Adrenal gland (tissue), 12 donors: Measurements from ENCODE around the gene PSMD14. TPM values are rescaled to one million over a fixed set of nuclear protein-coding genes. Genes with fewer than 3 reads are reported as not detected.

Experiments
- DNase-seq, 7 donors: peaks; one replicate each; pipeline ENCODE4 v3.0.0-alpha.2; 2019 to 2020
- H3K27ac ChIP-seq, 5 donors: fragments of 200-600 bp; sonication (generic) in 4 of 5; 1 replicate in 3 of 5; 2 replicates in 2 of 5; pipeline versions ENCODE4 v1.5.1 to v1.8.0; 2016 to 2020; ENCODE audit warnings: mild to moderate bottlenecking in 1 of 5
- H3K27me3 ChIP-seq: fragments of 200-600 bp; 2 replicates; pipeline ENCODE4 v1.8.0; 2021
- H3K36me3 ChIP-seq, 2 donors: fragments of 200-600 bp; replicated peaks in 1 of 2; 1 replicate in 1 of 2; 2 replicates in 1 of 2; pipeline versions ENCODE4 v1.5.1 to v1.8.0; 2018 to 2022
- H3K4me1 ChIP-seq, 2 donors: fragments of 200-600 bp; replicated peaks in 1 of 2; 1 replicate in 1 of 2; 2 replicates in 1 of 2; pipeline versions ENCODE4 v1.5.1 to v1.8.0; 2018 to 2021
- H3K4me3 ChIP-seq, 4 donors: fragments of 200-600 bp; sonication (generic) in 3 of 4; one replicate each; pipeline ENCODE4 v1.5.1; 2016 to 2018
- H3K9me3 ChIP-seq, 3 donors: fragments of 200-600 bp; sonication (generic) in 1 of 3; replicated peaks in 1 of 3; 1 replicate in 2 of 3; 2 replicates in 1 of 3; pipeline versions ENCODE4 v1.5.1 to v1.8.0; 2016 to 2021
- CTCF ChIP-seq, 6 experiments: fragments of 450-650 bp in 4 of 6; fragments of 200-600 bp in 2 of 6; sonication (generic) in 1 of 6; IDR thresholded peaks; 1 replicate in 5 of 6; 2 replicates in 1 of 6; pipeline versions ENCODE4 v1.5.1 to v1.8.0; 2016 to 2021; ENCODE audit warnings: antibody characterized with exemption in 6 of 6, mild to moderate bottlenecking in 2 of 6, moderate library complexity in 1 of 6
- POLR2A ChIP-seq, 2 donors: fragments of 450-650 bp; IDR thresholded peaks; one replicate each; pipeline ENCODE4 v1.6.1; 2017; ENCODE audit warnings: antibody characterized with exemption in 2 of 2, mild to moderate bottlenecking in 2 of 2, moderate library complexity in 1 of 2
- WGBS, 4 donors: extraction: QIAGEN DNeasy Blood & Tissue Kit in 2 of 4; methylation state at CpG; one replicate each; pipeline versions ENCODE4 v1.1.5 to v1.1.7; 2013 to 2017; 5-methylcytosine and 5-hydroxymethylcytosine counted together
- intact Hi-C, 2 donors: fragments of 100-400 bp; cut with DNase I; formaldehyde crosslinking; loops; one replicate each; pipeline versions ENCODE4 v1.14.1 to v1.15.0; 2022 to 2023
- polyA plus RNA-seq, 3 donors: library from polyadenylated mRNA; stranded (reverse); fragments of 200-250 nt in 2 of 3; fragments of 350-450 nt in 1 of 3; fragmentation: Illumina TruSeq in 1 of 3; extraction: RNeasy Lipid Tissue Mini Kit (QIAGEN cat#74804) in 1 of 3; gene quantifications; one replicate each; pipeline ENCODE4 v1.2.3, GENCODE V29; 2013 to 2014
- total RNA-seq, 9 donors: library from RNA; depleted of rRNA in 4 of 9; stranded (reverse); fragments of >200 nt in 4 of 9; fragments of 120-200 nt in 1 of 9; fragmentation: NEBNext Ultra II Directional in 1 of 9; extraction: Animal tissue kit (Norgen Biotek cat#: 25700) in 1 of 9; gene quantifications; one replicate each; pipeline versions ENCODE4 v1.1.0 to v1.2.4, GENCODE V29; 2013 to 2023
- donor health status: healthy with polysubstance abuse.
- donor health status: Bipolar disorder and iron deficiency.
- donor health status: DM: yes; HTN: yes; CAD: no.
- donor health status: DM: no; HTN: no; CAD: no.
- donor health status: DM: no; HTN: no; CAD: no.
- donor health status: DM: yes; HTN: yes; CAD: no.

Gene PSMD14
- total and polyA plus RNA-seq, 12 donors: 19.8 to 182 (median 50.2) TPM

- no peaks in the 10 kb centered on the region for H3K36me3 ChIP-seq
- peaks cover 98% of the 10 kb centered on the region for H3K27me3 ChIP-seq
- H3K4me1 ChIP-seq: peaks cover 0 to 27% of the 10 kb centered on the region in 2 donors
- intact Hi-C loops: no loop called here
- DNase-seq: no peak
- H3K4me3 ChIP-seq: no peak overlapping the region
- no peak overlapping the region for H3K27ac ChIP-seq
- no peak for TF ChIP-seq POLR2A (IDR thresholded peaks at IDR 0.05)
- TF ChIP-seq CTCF (IDR thresholded peaks at IDR 0.05): no peak
- WGBS, 4 donors: 51 to 62% (median 61%) methylated on average over 2 of the region's 2 CpGs
- no peaks in the 10 kb centered on the region for H3K9me3 ChIP-seq
These were observed 113.5 kb downstream of the PSMD14 start for GRCh38 chr2:161421686-161422085.

- intact Hi-C loops: no loop called here
- TF ChIP-seq CTCF (IDR thresholded peaks at IDR 0.05): no peak
- no peak for TF ChIP-seq POLR2A (IDR thresholded peaks at IDR 0.05)
- H3K4me3 ChIP-seq: peak overlapping the region in 1 of 4 donors; percentile 47
These were observed 114.7 kb downstream of the PSMD14 start for GRCh38 chr2:161422816-161423403.

GRCh38 chr2:161423421-161424393, 115.5 kb downstream of the PSMD14 start:
- Histone ChIP-seq H3K4me3 (peak overlapping the region in 1 of 4 donors; percentile 47), H3K27ac (no peak overlapping the region), H3K4me1 (peaks cover 3 to 15% of the 10 kb centered on the region in 2 donors), H3K27me3 (peaks cover 100% of the 10 kb centered on the region), H3K36me3 (no peaks in the 10 kb centered on the region), H3K9me3 (no peaks in the 10 kb centered on the region)
- intact Hi-C loops: no loop called here
- WGBS, 4 donors: 6 to 14% (median 8%) methylated on average over 9 to 125 of the region's 125 CpGs
- TF ChIP-seq POLR2A (IDR thresholded peaks at IDR 0.05) (no peak), CTCF (IDR thresholded peaks at IDR 0.05) (no peak)
- no peak for DNase-seq

More at GRCh38 chr2:161422816-161423403, 114.7 kb downstream of the PSMD14 start:
- Histone ChIP-seq H3K36me3 (no peaks in the 10 kb centered on the region), H3K27ac (no peak overlapping the region), H3K9me3 (no peaks in the 10 kb centered on the region), H3K27me3 (peaks cover 99% of the 10 kb centered on the region), H3K4me1 (peaks cover 3 to 18% of the 10 kb centered on the region in 2 donors)
- DNase-seq: no peak
- WGBS, 4 donors: 47 to 62% (median 50%) methylated on average over 5 to 11 of the region's 11 CpGs

- H3K27ac ChIP-seq: no peak overlapping the region
- H3K27me3 ChIP-seq: peaks cover 100% of the 10 kb centered on the region
- H3K4me1 ChIP-seq: peaks cover 3 to 11% of the 10 kb centered on the region in 2 donors
- no peaks in the 10 kb centered on the region for H3K36me3 ChIP-seq
- intact Hi-C loops: no loop called here
- peak overlapping the region in 1 of 4 donors; percentile 47 for H3K4me3 ChIP-seq
- TF ChIP-seq CTCF (IDR thresholded peaks at IDR 0.05): no peak
- TF ChIP-seq POLR2A (IDR thresholded peaks at IDR 0.05): no peak
- no peak for DNase-seq
- no peaks in the 10 kb centered on the region for H3K9me3 ChIP-seq
- WGBS, 4 donors: 21 to 26% (median 22%) methylated on average over 9 of the region's 9 CpGs
These were observed 116.2 kb downstream of the PSMD14 start for GRCh38 chr2:161424394-161424769.
